ENCODE measurements around the gene NELL2. TPM values are rescaled to one million over a fixed set of nuclear protein-coding genes. Genes with fewer than 3 reads are reported as not detected.
"Not testable (repeated sequence)": the region's sequence is repeated elsewhere in the genome, so short reads cannot be mapped to it uniquely, and the experiment has no call there.

Gene NELL2
- total RNA-seq, 1 donor = 0.36 TPM

DNA sequence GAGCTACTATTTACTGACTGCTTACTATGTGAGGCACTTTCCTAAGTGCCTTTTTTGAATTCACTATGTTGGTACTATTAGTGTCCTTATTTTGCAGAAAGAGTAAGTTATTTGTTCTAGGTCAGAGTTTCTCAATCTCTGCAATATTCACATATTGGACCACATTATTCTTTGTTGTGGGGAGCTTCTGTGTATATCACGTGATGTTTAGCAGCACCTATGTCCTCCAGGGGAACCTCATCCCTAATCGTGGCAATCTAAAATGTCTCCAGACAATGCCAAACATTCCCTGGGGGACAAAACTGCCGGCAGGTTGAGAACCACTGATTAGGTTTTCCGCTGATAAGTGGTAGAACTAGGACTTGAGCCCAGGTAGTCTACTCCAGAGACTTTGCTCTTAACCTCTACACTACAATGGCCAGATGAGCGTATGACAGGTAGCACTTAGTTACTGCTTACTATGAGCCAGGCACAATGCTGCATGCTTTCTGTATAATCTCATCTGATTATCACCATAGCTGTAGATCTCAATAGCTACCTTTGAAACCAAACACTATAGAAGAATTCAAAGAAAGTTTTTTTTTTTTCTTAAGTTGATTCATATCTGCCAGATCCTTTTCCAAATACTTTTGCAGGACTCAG lies 38.9 kb downstream of the NELL2 start:
- no peak overlapping the region for H3K4me3 ChIP-seq (ENCODE audit: low read depth, low read length)
- no peak for DNase-seq (ENCODE audit: low read depth)
- TF ChIP-seq, protein P1, sequence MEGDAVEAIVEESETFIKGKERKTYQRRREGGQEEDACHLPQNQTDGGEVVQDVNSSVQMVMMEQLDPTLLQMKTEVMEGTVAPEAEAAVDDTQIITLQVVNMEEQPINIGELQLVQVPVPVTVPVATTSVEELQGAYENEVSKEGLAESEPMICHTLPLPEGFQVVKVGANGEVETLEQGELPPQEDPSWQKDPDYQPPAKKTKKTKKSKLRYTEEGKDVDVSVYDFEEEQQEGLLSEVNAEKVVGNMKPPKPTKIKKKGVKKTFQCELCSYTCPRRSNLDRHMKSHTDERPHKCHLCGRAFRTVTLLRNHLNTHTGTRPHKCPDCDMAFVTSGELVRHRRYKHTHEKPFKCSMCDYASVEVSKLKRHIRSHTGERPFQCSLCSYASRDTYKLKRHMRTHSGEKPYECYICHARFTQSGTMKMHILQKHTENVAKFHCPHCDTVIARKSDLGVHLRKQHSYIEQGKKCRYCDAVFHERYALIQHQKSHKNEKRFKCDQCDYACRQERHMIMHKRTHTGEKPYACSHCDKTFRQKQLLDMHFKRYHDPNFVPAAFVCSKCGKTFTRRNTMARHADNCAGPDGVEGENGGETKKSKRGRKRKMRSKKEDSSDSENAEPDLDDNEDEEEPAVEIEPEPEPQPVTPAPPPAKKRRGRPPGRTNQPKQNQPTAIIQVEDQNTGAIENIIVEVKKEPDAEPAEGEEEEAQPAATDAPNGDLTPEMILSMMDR (IDR thresholded peaks at IDR 0.05; ENCODE audit: insufficient read depth, low read length) = no peak

DNA sequence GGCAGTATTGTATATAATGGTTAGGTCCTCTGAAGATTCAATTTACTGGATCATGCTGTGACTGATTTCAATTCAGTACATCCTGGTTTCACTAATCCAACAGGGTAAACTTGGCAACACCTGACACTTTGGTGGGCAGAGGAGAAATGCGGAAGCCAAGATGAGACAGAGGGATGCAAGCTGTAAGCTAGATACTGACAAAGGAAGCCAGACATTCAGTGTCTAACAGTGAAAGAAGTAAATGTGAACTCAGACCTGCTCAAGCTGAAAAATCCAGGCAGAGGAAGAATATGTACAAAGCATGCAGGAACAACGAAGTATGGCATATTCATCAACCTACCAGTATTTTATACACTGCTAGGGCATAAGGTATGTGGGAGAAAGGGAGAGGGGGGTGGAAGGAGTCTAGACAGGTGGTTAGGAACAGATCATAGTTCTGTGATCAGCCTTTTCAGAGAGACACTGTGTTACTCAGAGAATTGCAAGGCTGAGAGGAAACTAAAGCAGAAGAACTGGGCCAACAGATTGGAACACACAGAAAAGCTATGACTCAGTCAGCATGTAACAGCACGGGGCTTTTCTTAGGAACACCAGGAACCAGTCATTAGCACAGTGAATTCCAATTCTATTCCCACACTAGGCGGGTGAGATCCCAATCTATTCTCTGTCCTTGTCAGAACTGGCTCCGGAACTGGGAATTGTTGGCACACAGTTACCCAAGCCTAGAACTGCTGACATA lies 40.3 kb downstream of the NELL2 start:
- TF ChIP-seq, protein P1 (IDR thresholded peaks at IDR 0.05; ENCODE audit: insufficient read depth, low read length) = no peak
- no peak overlapping the region for H3K4me3 ChIP-seq (ENCODE audit: low read depth, low read length)
- no peak for DNase-seq (ENCODE audit: low read depth)

DNA sequence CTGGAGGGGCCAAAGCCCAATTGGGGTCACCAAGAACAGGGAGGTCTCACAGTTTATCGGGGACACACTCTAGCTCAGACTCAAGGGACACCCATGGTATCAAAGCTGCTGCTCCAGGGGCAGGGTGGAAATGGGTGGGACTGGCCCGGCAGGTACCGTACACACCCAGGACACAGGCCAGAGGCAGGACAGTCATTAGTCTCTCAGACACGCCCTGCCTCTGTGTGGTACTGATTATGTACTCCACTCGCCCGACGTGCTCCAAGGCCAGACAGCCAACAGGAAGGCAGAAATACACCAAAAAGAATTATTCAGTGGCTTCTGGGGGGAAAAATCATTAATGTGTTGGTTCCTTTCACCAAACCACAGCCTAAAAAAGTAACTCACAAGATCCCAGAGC lies 41.1 kb downstream of the NELL2 start:
- not testable (repeated sequence) for H3K4me3 ChIP-seq (ENCODE audit: low read depth, low read length); DNase-seq (ENCODE audit: low read depth)

DNA sequence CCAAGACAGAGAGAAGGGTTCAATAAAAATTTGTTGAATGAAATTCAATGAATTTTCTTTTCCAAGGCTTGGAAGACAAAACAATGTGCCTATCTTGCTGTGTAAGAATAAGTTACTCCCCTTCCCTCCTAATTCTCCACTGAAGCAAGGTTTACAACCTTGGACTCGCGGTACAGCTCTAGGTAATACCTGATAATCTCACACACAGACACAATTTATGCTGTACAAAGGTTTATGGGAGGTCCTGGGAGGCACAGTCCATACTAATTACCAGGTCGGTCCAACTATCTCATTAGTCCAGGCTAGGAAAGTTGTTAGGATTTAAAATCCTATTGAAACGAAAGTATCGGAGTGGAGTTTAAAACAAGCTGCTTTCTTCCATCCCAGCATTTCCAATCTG lies 42.6 kb downstream of the NELL2 start:
- TF ChIP-seq, protein P1 (IDR thresholded peaks at IDR 0.05; ENCODE audit: insufficient read depth, low read length) = no peak
- DNase-seq (ENCODE audit: low read depth) = no peak
- H3K4me3 ChIP-seq (ENCODE audit: low read depth, low read length) = no peak overlapping the region

DNA sequence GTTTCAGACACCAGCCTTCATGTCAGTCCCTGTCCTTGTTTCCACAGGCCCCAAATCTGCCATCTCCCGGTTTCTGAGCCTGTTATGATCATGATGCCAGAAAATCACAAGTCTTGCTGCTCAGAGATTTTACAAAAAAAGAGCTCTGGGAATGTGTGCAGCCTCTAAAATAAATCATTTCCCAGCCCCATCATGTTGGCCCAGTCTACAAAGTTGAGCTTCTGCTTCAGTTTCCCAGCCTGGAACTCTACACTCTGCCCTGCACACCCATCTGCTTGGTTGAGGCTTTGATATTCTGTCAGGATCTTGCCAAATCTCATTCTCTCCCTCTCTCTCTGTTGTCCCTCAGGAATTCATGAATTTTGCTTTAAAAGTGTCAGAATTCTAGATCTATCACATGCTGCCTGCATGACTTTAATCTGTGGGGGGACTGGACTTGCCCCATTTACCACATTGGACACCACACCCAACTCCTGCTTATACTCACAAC lies 45.5 kb downstream of the NELL2 start:
- H3K4me3 ChIP-seq (ENCODE audit: low read depth, low read length) = no peak overlapping the region
- DNase-seq (ENCODE audit: low read depth) = no peak
- TF ChIP-seq, protein P1 (IDR thresholded peaks at IDR 0.05; ENCODE audit: insufficient read depth, low read length) = no peak

DNA sequence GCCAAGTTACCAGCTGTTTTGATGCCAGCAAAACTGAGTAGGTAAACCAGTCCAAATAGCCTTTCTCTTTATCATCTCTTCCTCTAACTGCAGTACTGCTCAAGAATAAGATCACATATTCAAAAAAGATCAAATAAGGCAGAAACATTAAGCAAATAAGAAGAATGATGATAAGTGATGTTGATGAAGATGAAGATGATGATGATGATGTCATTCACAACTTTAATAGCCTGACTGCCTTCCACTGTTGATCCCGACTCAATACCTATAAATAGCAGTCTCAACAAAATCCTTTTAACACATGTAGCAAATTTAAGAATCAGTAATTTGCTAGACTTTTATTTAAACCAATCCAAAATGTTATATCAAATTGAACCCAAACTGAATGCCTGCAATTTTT lies 47.1 kb downstream of the NELL2 start:
- no peak for DNase-seq (ENCODE audit: low read depth)
- H3K4me3 ChIP-seq (ENCODE audit: low read depth, low read length) = no peak overlapping the region
- TF ChIP-seq, protein P1 (IDR thresholded peaks at IDR 0.05; ENCODE audit: insufficient read depth, low read length) = no peak

DNA sequence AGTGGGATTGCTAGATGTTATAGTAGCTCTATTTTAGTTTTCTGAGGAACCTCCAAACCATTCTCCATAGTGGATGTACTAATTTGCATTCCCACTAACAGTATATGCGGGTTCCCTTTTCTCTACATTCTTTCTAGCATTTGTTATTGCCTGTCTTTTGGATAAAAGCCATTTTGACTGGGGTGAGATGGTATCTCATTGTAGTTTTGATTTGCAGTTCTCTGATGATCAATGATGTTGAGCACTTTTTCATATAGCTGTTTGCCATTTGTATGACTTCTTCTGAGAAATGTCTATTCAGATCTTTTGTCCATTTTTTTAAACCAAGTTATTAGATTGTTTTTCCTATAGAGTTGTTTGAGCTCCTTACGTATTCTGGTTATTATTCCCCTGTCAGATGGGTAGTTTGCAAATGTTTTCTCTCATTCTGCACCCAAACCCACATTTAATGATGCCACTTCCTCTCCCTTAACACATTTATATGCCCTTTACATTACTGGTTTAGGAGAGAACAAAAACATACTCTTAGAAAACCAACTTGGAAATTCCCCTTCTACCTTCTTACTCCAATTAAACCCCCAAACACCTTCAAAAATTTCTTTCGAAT lies 48.2 kb downstream of the NELL2 start:
- H3K4me3 ChIP-seq (ENCODE audit: low read depth, low read length) = no peak overlapping the region
- TF ChIP-seq, protein P1 (IDR thresholded peaks at IDR 0.05; ENCODE audit: insufficient read depth, low read length) = no peak
- no peak for DNase-seq (ENCODE audit: low read depth)

DNA sequence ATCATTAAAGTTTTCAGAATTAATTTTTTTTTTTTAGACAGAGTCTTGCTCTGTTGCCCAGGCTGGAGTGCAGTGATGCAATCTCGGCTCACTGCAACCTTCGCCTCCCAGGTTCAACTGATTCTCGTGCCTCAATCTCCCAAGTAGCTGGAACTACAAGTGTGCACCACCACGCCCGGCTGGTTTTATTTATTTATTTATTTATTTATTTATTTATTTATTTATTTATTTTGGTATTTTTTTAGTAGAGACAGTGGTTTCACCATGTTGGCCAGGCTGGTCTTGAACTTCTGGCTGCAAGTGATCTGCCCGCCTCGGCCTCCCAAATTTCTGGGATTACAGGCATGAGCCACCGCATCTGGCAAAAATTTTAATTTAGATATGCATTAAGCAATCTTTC lies 54.4 kb downstream of the NELL2 start:
- not testable (repeated sequence) for H3K4me3 ChIP-seq (ENCODE audit: low read depth, low read length); DNase-seq (ENCODE audit: low read depth)
